Heart left ventricle (tissue), 16 donors: ENCODE results near the gene USP6NL. TPM values are rescaled to one million over a fixed set of nuclear protein-coding genes. Genes with fewer than 3 reads are reported as not detected.

Source experiments
- ATAC-seq, 4 donors: fragments of 200-7000 bp; cut with Tn5 transposase; one replicate each; pipeline ENCODE4 v1.9.1; 2020 to 2022; ENCODE audit warnings: moderate library complexity in 4 of 4, mild to moderate bottlenecking in 3 of 4, moderate number of reproducible peaks in 1 of 4
- DNase-seq, 5 donors: peaks; one replicate each; pipeline ENCODE4 v3.0.0-alpha.2; 2020
- H3K27ac ChIP-seq, 12 donors: fragments of 200-600 bp; sonication (generic) in 4 of 12; one replicate each; pipeline versions ENCODE4 v1.5.0 to v1.8.0; 2016 to 2022; ENCODE audit warnings: mild to moderate bottlenecking in 2 of 12
- H3K27me3 ChIP-seq, 9 donors: fragments of 200-600 bp; sonication (generic) in 2 of 9; one replicate each; pipeline versions ENCODE4 v1.5.1 to v1.8.0; 2016 to 2022; ENCODE audit warnings: mild to moderate bottlenecking in 3 of 9
- H3K36me3 ChIP-seq, 9 donors: fragments of 200-600 bp; sonication (generic) in 2 of 9; one replicate each; pipeline versions ENCODE4 v1.5.0 to v1.8.0; 2018 to 2022; ENCODE audit warnings: mild to moderate bottlenecking in 2 of 9
- H3K4me1 ChIP-seq, 12 donors: fragments of 200-600 bp; sonication (generic) in 4 of 12; one replicate each; pipeline versions ENCODE4 v1.5.0 to v1.8.0; 2016 to 2022; ENCODE audit warnings: mild to moderate bottlenecking in 3 of 12
- H3K4me3 ChIP-seq, 12 donors: fragments of 200-600 bp; sonication (generic) in 4 of 12; one replicate each; pipeline versions ENCODE4 v1.5.0 to v1.8.0; 2017 to 2022; ENCODE audit warnings: mild to moderate bottlenecking in 9 of 12, moderate library complexity in 4 of 12
- H3K9me3 ChIP-seq, 12 donors: fragments of 200-600 bp; sonication (generic) in 4 of 12; one replicate each; pipeline versions ENCODE4 v1.5.0 to v1.8.0; 2016 to 2022; ENCODE audit warnings: mild to moderate bottlenecking in 1 of 12
- CTCF ChIP-seq, 12 donors: fragments of 200-600 bp; sonication (generic) in 4 of 12; IDR thresholded peaks; one replicate each; pipeline versions ENCODE4 v1.5.0 to v1.8.0; 2018 to 2022; ENCODE audit warnings: antibody characterized with exemption in 12 of 12, mild to moderate bottlenecking in 5 of 12
- POLR2A ChIP-seq, 2 donors: fragments of 450-650 bp; IDR thresholded peaks; one replicate each; pipeline ENCODE4 v1.6.1; 2017; ENCODE audit warnings: antibody characterized with exemption in 2 of 2, mild to moderate bottlenecking in 2 of 2, moderate library complexity in 2 of 2
- WGBS, 4 donors: extraction: QIAGEN DNeasy Blood & Tissue Kit in 2 of 4; methylation state at CpG; one replicate each; pipeline versions ENCODE4 v1.1.5 to v1.1.7; 2013 to 2018; 5-methylcytosine and 5-hydroxymethylcytosine counted together
- intact Hi-C, 10 donors: fragments of 100-400 bp; cut with DNase I; formaldehyde crosslinking; loops; one replicate each; pipeline versions ENCODE4 v1.11.1 to v1.14.2; 2022
- polyA plus RNA-seq, 2 donors: library from polyadenylated mRNA; stranded (reverse); fragments of 200-250 nt; gene quantifications; one replicate each; pipeline ENCODE4 v1.2.3, GENCODE V29; 2013
- total RNA-seq, 9 donors: library from RNA; depleted of rRNA in 2 of 9; stranded (reverse); fragments of >200 nt in 2 of 9; fragmentation: NEBNext Ultra II Directional in 3 of 9; extraction: Animal tissue kit (Norgen Biotek cat#: 25700) in 3 of 9; gene quantifications; one replicate each; pipeline versions ENCODE4 v1.1.0 to v1.2.4, GENCODE V29; 2016 to 2023
- donor health status: ischemic (EF 13 %, LVEDD 7.1; RV severe dilation, severe dysfunction).
- donor health status: healthy with polysubstance abuse.
- donor health status: DM: no; HTN: yes; CAD: no.
- donor health status: DM: no; HTN: no; CAD: no.
- donor health status: ischemic (EF 25% LVEDD 6.9; RV normal size, moderate dysfunction).
- donor health status: ischemic (EF 25% LVEDD 5.7; RV mildly dilated, moderate dysfunction).
- donor health status: healthy.
- donor health status: DM: yes; HTN: yes; CAD: no.
- donor health status: ischemic (EF 35%, LVEDD 5.7; RV mildly dilated, moderate dysfunction).
- donor health status: nonischemic (EF 11% LVEDD 7.7; RV severe dilation, severe dysfunction).
- donor health status: DM: yes; HTN: yes; CAD: no.
- donor health status: PGD.
- donor health status: ischemic (EF 29% LVEDD 5.4; RV normal size, mild dysfunction).
- donor health status: nonischemic (EF 23%, LVEDD 6.1; RV moderate dilation, normal function).

The USP6NL gene
- total and polyA plus RNA-seq, 11 donors, result 1.3 to 12.2 (median 9.6) TPM

- Histone ChIP-seq H3K4me3 (no peak overlapping the region), H3K36me3 (no peaks in the 10 kb centered on the region), H3K4me1 (peaks cover 0 to 18% (median 4%) of the 10 kb centered on the region in 12 donors), H3K27me3 (no peaks in the 10 kb centered on the region), H3K27ac (no peak overlapping the region), H3K9me3 (no peaks in the 10 kb centered on the region)
- intact Hi-C loops, result loop anchor here in 8 of 10 donors (1.0 to 5.0 kb wide), 7 partner anchors 96 to 242 kb away; partner anchors contain the start of gene USP6NL (in 2 of the 8)
- ATAC-seq (no peak), DNase-seq (no peak)
- TF ChIP-seq CTCF (IDR thresholded peaks at IDR 0.05), result no peak
- 86 to 89% (median 88%) methylated on average over 2 of the region's 2 CpGs for WGBS, 4 donors
These were observed 95.1 kb downstream of the USP6NL start for GRCh38 chr10:11516431-11516746.

- H3K4me1 ChIP-seq, result peaks cover 0 to 15% (median 3%) of the 10 kb centered on the region in 12 donors
- H3K27ac ChIP-seq, result no peak overlapping the region
- WGBS, 4 donors, result 14 to 22% (median 16%) methylated on average over 5 of the region's 5 CpGs
- H3K27me3 ChIP-seq, result no peaks in the 10 kb centered on the region
- intact Hi-C loops, result loop anchor here in 9 of 10 donors (1.0 to 5.0 kb wide), 8 partner anchors 96 to 243 kb away; partner anchors contain the start of gene USP6NL (in 2 of the 9)
- no peak overlapping the region for H3K4me3 ChIP-seq
- H3K9me3 ChIP-seq, result no peaks in the 10 kb centered on the region
- H3K36me3 ChIP-seq, result no peaks in the 10 kb centered on the region
- DNase-seq (peak in 4 of 5 donors; percentile 29 to 41 (median 36)), ATAC-seq (peak in 3 of 4 donors; percentile 76 to 90 (median 86))
- TF ChIP-seq POLR2A (IDR thresholded peaks at IDR 0.05) (no peak), CTCF (IDR thresholded peaks at IDR 0.05) (peak; percentile 67 to 95 (median 86))
These were observed 95.6 kb downstream of the USP6NL start for GRCh38 chr10:11515596-11516430.

- H3K9me3 ChIP-seq, result no peaks in the 10 kb centered on the region
- WGBS, 4 donors, result 86 to 95% (median 92%) methylated on average over 4 of the region's 4 CpGs
- no peak for ATAC-seq
- no peak overlapping the region for H3K4me3 ChIP-seq
- peaks cover 0 to 15% (median 4%) of the 10 kb centered on the region in 12 donors for H3K4me1 ChIP-seq
- H3K27ac ChIP-seq, result no peak overlapping the region
- intact Hi-C loops, result loop anchor here in 5 of 10 donors (1.0 to 5.0 kb wide), 4 partner anchors 212 to 245 kb away; partner anchors contain the start of gene ECHDC3 (in 1 of the 5)
- peaks cover 0 to 5% (median 0%) of the 10 kb centered on the region in 9 donors for H3K36me3 ChIP-seq
- DNase-seq, result no peak
- no peak for TF ChIP-seq CTCF (IDR thresholded peaks at IDR 0.05)
- no peak for TF ChIP-seq POLR2A (IDR thresholded peaks at IDR 0.05)
- H3K27me3 ChIP-seq, result no peaks in the 10 kb centered on the region
These were observed 97.7 kb downstream of the USP6NL start for GRCh38 chr10:11513727-11514126.

- TF ChIP-seq CTCF (IDR thresholded peaks at IDR 0.05), result no peak
- no peak for TF ChIP-seq POLR2A (IDR thresholded peaks at IDR 0.05)
- ATAC-seq, result no peak
- no peak overlapping the region for H3K4me3 ChIP-seq
- peaks cover 0 to 15% (median 4%) of the 10 kb centered on the region in 12 donors for H3K4me1 ChIP-seq
- intact Hi-C loops, result loop anchor here in 1 of 10 donors (5.0 kb wide), 1 partner anchor 230 kb away; the partner anchor contains the start of gene ECHDC3
- H3K27ac ChIP-seq, result no peak overlapping the region
- H3K27me3 ChIP-seq, result no peaks in the 10 kb centered on the region
- DNase-seq, result no peak
- 82 to 93% (median 87%) methylated on average over 3 of the region's 3 CpGs for WGBS, 4 donors
- H3K9me3 ChIP-seq, result no peaks in the 10 kb centered on the region
- H3K36me3 ChIP-seq, result peaks cover 0 to 16% (median 5%) of the 10 kb centered on the region in 9 donors
These were observed 98.9 kb downstream of the USP6NL start for GRCh38 chr10:11512596-11512995.
